Tibial nerve (tissue), 4 donors: ENCODE results near the gene RNF220. TPM values are rescaled to one million over a fixed set of nuclear protein-coding genes. Genes with fewer than 3 reads are reported as not detected.
A peak's percentile ranks its signal among the peaks of the same experiment; 100 is the strongest.

Source experiments
- DNase-seq, 2 donors: peaks; one replicate each; pipeline ENCODE4 v3.0.0-alpha.2; 2019; ENCODE audit warnings: low spot score in 2 of 2
- H3K27ac ChIP-seq, 4 donors: fragments of 200-600 bp; sonication (generic) in 3 of 4; one replicate each; pipeline ENCODE4 v1.5.1; 2017 to 2019; ENCODE audit warnings: mild to moderate bottlenecking in 1 of 4
- H3K27me3 ChIP-seq, 2 donors: fragments of 200-600 bp; sonication (generic) in 1 of 2; one replicate each; pipeline versions ENCODE4 v1.5.1 to v1.6.0; 2017 to 2019
- H3K36me3 ChIP-seq, 3 donors: fragments of 200-600 bp; sonication (generic); one replicate each; pipeline ENCODE4 v1.5.1; 2018 to 2019
- H3K4me1 ChIP-seq, 4 donors: fragments of 200-600 bp; sonication (generic) in 3 of 4; one replicate each; pipeline ENCODE4 v1.5.1; 2017 to 2019
- H3K4me3 ChIP-seq, 4 donors: fragments of 200-600 bp; sonication (generic) in 3 of 4; one replicate each; pipeline ENCODE4 v1.5.1; 2017 to 2019; ENCODE audit warnings: mild to moderate bottlenecking in 1 of 4, moderate library complexity in 1 of 4
- H3K9me3 ChIP-seq, 4 donors: fragments of 200-600 bp; sonication (generic) in 3 of 4; one replicate each; pipeline ENCODE4 v1.5.1; 2017 to 2019
- EP300 ChIP-seq, 2 donors: sonication (generic); formaldehyde crosslinking; IDR thresholded peaks; one replicate each; pipeline ENCODE4 v1.6.1; 2017; ENCODE audit warnings: antibody characterized with exemption in 2 of 2, mild to moderate bottlenecking in 1 of 2
- POLR2A ChIP-seq, 2 donors: fragments of 450-650 bp; IDR thresholded peaks; one replicate each; pipeline ENCODE4 v1.6.1; 2017; ENCODE audit warnings: antibody characterized with exemption in 2 of 2, mild to moderate bottlenecking in 2 of 2, moderate library complexity in 2 of 2
- WGBS, 2 donors: methylation state at CpG; one replicate each; pipeline ENCODE4 v1.1.5; 2018; 5-methylcytosine and 5-hydroxymethylcytosine counted together
- total RNA-seq, 4 donors: library from RNA; depleted of rRNA; stranded (reverse); fragments of >200 nt; gene quantifications; one replicate each; pipeline ENCODE4 v1.1.0, GENCODE V29; 2016
- TF ChIP-seq, protein P1 (sequence below), 5 experiments: fragments of 200-600 bp in 3 of 5; fragments of 450-650 bp in 2 of 5; sonication (generic) in 3 of 5; IDR thresholded peaks; one replicate each; pipeline ENCODE4 v1.5.1; 2016 to 2019; ENCODE audit warnings: antibody characterized with exemption in 5 of 5, mild to moderate bottlenecking in 3 of 5, moderate library complexity in 2 of 5

Gene RNF220
- total RNA-seq, 4 donors from 2014 or later, result 110 to 151 (median 114) TPM

DNA sequence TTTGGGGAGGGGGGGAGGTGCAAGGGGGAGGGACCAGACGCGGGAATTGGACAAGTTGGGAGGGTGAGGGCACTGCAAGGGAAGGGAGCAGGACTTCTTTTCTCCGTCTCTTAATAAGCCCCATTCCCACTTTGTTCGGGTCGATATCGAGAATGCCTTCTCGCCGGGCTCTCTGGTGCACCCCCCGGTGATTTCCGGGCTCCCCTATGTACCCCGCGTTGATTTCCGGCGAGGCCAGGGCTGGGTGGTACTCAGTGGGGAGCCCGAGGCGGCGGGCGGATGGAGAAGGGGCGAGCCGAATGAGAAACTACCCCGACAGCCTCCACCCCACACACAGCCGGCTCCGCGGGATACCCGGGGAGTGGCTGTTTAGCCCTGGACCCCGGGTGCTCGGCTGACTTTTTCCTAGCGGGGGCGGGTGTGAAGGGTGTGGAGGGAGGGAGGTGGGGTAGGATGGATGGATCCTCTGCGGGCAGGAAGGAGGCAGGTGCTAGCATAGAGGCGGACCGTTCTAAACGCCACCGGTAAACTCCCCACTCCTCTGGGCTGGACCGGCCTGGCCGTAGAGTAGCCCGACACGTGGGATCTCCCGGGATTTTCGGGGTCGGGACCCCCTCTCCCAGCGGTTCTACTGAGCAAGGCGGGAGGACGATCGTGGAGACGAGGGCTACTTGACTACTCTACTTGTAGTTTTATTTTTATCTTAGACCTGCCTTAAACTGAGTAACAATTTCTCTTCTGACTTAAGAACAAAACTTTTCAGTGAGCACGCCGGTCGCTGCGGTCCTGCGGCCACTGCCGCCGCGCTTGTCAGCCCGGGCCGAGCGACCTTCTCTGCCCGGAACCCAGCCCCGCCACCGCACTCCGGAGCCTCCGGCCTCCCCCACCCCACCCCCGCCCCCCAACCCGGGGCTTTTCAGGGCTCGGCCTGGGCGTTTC, 1.0 kb downstream of the RNF220 start:
- no peak for TF ChIP-seq POLR2A (IDR thresholded peaks at IDR 0.05)
- TF ChIP-seq EP300 (IDR thresholded peaks at IDR 0.05), result peak in 1 of 2 donors; percentile 5
- TF ChIP-seq, protein P1, sequence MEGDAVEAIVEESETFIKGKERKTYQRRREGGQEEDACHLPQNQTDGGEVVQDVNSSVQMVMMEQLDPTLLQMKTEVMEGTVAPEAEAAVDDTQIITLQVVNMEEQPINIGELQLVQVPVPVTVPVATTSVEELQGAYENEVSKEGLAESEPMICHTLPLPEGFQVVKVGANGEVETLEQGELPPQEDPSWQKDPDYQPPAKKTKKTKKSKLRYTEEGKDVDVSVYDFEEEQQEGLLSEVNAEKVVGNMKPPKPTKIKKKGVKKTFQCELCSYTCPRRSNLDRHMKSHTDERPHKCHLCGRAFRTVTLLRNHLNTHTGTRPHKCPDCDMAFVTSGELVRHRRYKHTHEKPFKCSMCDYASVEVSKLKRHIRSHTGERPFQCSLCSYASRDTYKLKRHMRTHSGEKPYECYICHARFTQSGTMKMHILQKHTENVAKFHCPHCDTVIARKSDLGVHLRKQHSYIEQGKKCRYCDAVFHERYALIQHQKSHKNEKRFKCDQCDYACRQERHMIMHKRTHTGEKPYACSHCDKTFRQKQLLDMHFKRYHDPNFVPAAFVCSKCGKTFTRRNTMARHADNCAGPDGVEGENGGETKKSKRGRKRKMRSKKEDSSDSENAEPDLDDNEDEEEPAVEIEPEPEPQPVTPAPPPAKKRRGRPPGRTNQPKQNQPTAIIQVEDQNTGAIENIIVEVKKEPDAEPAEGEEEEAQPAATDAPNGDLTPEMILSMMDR (IDR thresholded peaks at IDR 0.05), result no peak
- Histone ChIP-seq H3K4me1 (peaks cover 0 to 52% (median 25%) of the 10 kb centered on the region in 4 donors), H3K9me3 (no peaks in the 10 kb centered on the region), H3K27ac (peak overlapping the region; percentile 24 to 81 (median 41)), H3K27me3 (peaks cover 11 to 99% of the 10 kb centered on the region in 2 donors), H3K36me3 (no peaks in the 10 kb centered on the region), H3K4me3 (peak overlapping the region; percentile 34 to 69 (median 53))
- no peak for DNase-seq
- WGBS, 2 donors, result 1% methylated on average over 62 to 63 of the region's 66 CpGs

DNA sequence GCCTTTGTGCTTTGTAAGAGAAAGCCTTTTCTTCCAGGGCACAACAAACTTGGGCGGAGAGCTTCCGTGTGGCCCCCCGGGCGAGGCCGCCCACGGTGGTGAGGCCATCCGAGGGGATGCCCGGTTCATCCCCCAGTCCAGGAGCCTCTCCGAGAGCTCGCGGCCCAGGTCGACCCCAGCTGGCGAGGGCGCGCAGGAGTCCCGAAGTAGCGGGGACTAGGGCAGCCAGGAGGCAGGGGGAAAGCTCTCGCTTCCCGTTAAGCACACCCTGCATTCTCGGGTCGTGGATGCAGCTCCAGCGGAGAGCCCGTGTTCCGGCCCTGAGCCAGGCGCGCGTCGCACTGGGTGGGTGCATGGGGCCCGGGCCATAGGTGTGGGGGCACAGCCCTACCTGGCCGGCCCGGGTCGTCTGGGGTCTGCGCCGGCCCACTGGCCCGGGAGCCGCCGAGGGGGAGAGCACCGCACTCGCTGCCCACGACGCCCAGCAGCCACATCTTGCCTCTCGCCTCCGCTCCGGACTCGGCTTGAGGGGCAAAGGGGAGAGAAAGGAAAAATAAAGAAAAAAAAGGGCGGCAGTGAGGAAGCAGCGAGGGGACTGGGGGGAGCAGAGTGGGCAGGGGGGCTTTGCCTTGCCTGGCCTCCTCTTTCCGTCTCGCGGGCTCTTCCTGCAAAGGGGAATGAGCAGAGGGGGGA, 1.8 kb downstream of the RNF220 start:
- WGBS, 2 donors, result 1 to 2% methylated on average over 33 to 44 of the region's 50 CpGs
- Histone ChIP-seq H3K4me3 (peak overlapping the region; percentile 34 to 69 (median 53)), H3K36me3 (no peaks in the 10 kb centered on the region), H3K27me3 (peaks cover 11 to 99% of the 10 kb centered on the region in 2 donors), H3K4me1 (peaks cover 0 to 52% (median 25%) of the 10 kb centered on the region in 4 donors), H3K9me3 (no peaks in the 10 kb centered on the region), H3K27ac (peak overlapping the region; percentile 24 to 81 (median 41))
- no peak for DNase-seq
- TF ChIP-seq POLR2A (IDR thresholded peaks at IDR 0.05) (no peak), EP300 (IDR thresholded peaks at IDR 0.05) (no peak)
- TF ChIP-seq, protein P1 (IDR thresholded peaks at IDR 0.05), result no peak

DNA sequence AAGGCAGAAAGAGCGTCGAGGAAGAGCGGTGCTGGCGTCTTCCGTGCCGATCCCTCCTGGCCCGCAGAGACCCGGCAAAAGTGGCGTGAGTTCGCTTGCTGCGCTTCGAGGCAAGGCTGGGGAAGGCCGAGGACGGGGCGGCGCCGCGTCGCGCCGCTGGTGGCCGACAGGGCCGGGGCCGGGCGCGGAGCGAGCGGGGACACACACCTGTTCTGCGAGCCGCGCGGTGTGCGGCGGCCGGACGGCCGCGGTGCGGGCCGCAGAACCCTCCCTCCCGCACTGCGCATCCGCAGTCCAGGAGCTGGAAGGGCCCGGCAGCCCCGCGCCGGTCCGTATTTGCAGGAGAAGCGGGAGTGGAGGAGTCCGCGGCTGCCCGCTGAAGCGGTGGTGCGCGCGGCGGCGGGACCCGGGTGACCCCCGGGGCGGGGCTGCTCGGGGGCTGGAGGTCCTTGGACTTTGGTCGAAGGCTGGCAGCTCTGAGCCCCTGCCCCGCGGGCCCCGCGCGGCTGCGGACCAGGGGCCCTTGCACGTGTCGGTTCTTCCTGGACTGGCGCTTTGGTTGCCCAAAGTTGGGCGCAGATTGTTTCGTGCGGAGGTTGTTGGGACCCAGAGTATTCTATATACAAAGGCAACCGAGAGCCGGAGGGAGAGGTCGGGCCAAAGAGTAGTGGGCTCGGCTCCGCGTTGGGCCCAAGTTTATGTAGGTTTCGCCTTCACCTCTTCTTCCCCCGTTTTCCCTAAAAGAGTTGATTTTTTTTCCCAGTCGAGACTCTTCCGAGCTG, 2.6 kb downstream of the RNF220 start:
- Histone ChIP-seq H3K4me3 (peak overlapping the region; percentile 34 to 69 (median 53)), H3K36me3 (peaks cover 0 to 6% (median 0%) of the 10 kb centered on the region in 3 donors), H3K27ac (peak overlapping the region in 2 of 4 donors; percentile 58 to 81), H3K27me3 (peaks cover 11 to 99% of the 10 kb centered on the region in 2 donors), H3K9me3 (no peaks in the 10 kb centered on the region), H3K4me1 (peaks cover 0 to 52% (median 25%) of the 10 kb centered on the region in 4 donors)
- 2 to 4% methylated on average over 63 to 68 of the region's 85 CpGs for WGBS, 2 donors
- TF ChIP-seq EP300 (IDR thresholded peaks at IDR 0.05), result peak in 1 of 2 donors; percentile 37
- TF ChIP-seq, protein P1 (IDR thresholded peaks at IDR 0.05), result no peak
- no peak for DNase-seq

DNA sequence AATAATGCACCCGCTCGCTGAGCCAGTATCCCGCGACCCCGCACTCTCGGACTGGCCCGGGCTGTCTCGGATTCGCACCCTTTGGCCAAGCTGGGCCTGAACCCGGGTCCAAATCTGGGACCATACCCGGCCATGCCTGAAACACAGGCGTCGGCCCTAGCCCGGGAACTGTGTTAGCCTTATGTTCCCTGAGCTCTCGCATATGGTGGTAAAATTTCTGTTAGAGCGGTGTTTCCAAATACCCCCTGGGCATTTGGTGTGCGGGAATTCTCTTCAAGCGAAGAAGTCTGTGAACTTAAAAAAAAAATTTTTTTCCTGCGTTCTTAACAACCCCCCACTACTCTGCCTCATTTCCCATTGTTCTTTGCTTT, 3.1 kb downstream of the RNF220 start:
- Histone ChIP-seq H3K27me3 (peaks cover 8 to 99% of the 10 kb centered on the region in 2 donors), H3K9me3 (no peaks in the 10 kb centered on the region), H3K27ac (peak overlapping the region in 2 of 4 donors; percentile 58 to 81), H3K4me1 (peaks cover 0 to 52% (median 25%) of the 10 kb centered on the region in 4 donors), H3K36me3 (peaks cover 0 to 8% (median 0%) of the 10 kb centered on the region in 3 donors), H3K4me3 (peak overlapping the region in 3 of 4 donors; percentile 31 to 69 (median 58))
- DNase-seq, result no peak
- TF ChIP-seq EP300 (IDR thresholded peaks at IDR 0.05) (no peak), POLR2A (IDR thresholded peaks at IDR 0.05) (no peak)
- TF ChIP-seq, protein P1 (IDR thresholded peaks at IDR 0.05), result no peak
- WGBS, 2 donors, result 15 to 23% methylated on average over 19 of the region's 19 CpGs
